ENCODE data around the gene KRTAP2-1. TPM values are rescaled to one million over a fixed set of nuclear protein-coding genes. Genes with fewer than 3 reads are reported as not detected.
A peak's percentile ranks its signal among the peaks of the same experiment; 100 is the strongest.

KRTAP2-1 gene
- total and polyA plus RNA-seq, 2 of the 13 experiments (the other 11 are each of a cell fraction or from before 2014, with no cell fraction given), result not detected

DNA sequence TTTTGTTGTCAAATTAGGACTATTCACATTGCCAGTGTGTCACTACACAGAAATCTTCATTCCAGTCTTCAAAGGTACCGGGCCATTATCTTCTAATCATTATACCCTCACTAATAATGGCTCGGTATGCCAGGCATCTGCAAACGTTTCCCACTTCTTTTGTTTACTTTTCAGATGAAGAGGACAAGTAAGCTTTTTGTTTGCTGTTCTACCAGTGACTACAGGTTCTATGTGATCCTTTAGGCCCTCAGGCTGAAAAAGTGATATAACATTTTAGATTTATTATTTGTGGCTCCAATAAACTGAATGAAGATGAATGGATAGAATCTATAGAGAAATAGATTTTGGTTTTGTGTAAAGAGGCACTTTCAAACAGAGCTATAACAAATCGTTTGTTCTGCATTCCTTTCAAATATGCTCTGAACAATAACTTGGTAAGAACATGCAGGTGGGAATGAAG, 37.8 kb downstream of the KRTAP2-1 start (continued):
- TF ChIP-seq GATAD2A (CRISPR knock-in tag; IDR thresholded peaks at IDR 0.05) (peak; percentile 93), STAG1 (CRISPR knock-in tag; IDR thresholded peaks at IDR 0.05) (no peak), ELF4 (CRISPR knock-in tag; IDR thresholded peaks at IDR 0.05; ENCODE audit: borderline replicate concordance) (no peak), ZNF543 (CRISPR knock-in tag; IDR thresholded peaks at IDR 0.05) (no peak), KLF11 (CRISPR knock-in tag; IDR thresholded peaks at IDR 0.05) (no peak), ZNF207 (IDR thresholded peaks at IDR 0.05; ENCODE audit: borderline replicate concordance) (no peak), ZNF790 (CRISPR knock-in tag; IDR thresholded peaks at IDR 0.05; ENCODE audit: borderline replicate concordance) (no peak), ZNF235 (CRISPR knock-in tag; IDR thresholded peaks at IDR 0.05; ENCODE audit: borderline replicate concordance) (no peak), FOSL1 (CRISPR knock-in tag; IDR thresholded peaks at IDR 0.05; ENCODE audit: borderline replicate concordance) (peak; percentile 37; the same call in 1 of the 2 replicates), SRY (CRISPR knock-in tag; IDR thresholded peaks at IDR 0.05) (no peak), ETV6 (CRISPR knock-in tag; conservative IDR thresholded peaks at IDR 0.05) (no peak), ZNF691 (CRISPR knock-in tag; IDR thresholded peaks at IDR 0.05; ENCODE audit: borderline replicate concordance, low read depth) (no peak), HMG20A (CRISPR knock-in tag; IDR thresholded peaks at IDR 0.05; ENCODE audit: borderline replicate concordance) (peak; percentile 96; the same call in 1 of the 2 replicates), PPARG (CRISPR knock-in tag; conservative IDR thresholded peaks at IDR 0.05) (peak; percentile 82), KLF12 (CRISPR knock-in tag; IDR thresholded peaks at IDR 0.05; ENCODE audit: borderline replicate concordance) (no peak), ZFP1 (CRISPR knock-in tag; IDR thresholded peaks at IDR 0.05) (no peak), ZBTB3 (CRISPR knock-in tag; IDR thresholded peaks at IDR 0.05; ENCODE audit: borderline replicate concordance, low read depth) (no peak), ELF3 (CRISPR knock-in tag; IDR thresholded peaks at IDR 0.05) (peak; percentile 75), PHF8 (CRISPR knock-in tag; IDR thresholded peaks at IDR 0.05) (no peak), MAF1 (CRISPR knock-in tag; IDR thresholded peaks at IDR 0.05; ENCODE audit: borderline replicate concordance) (no peak), JARID2 (CRISPR knock-in tag; IDR thresholded peaks at IDR 0.05; ENCODE audit: insufficient replicate concordance) (no peak), ZNF24 (IDR thresholded peaks at IDR 0.05) (no peak), ZNF503 (CRISPR knock-in tag; IDR thresholded peaks at IDR 0.05) (peak; percentile 97), ERF (CRISPR knock-in tag; IDR thresholded peaks at IDR 0.05) (peak; percentile 69), JUND (CRISPR knock-in tag; IDR thresholded peaks at IDR 0.05) (no peak), HHEX (CRISPR knock-in tag; IDR thresholded peaks at IDR 0.05) (peak; percentile 91), ZNF333 (CRISPR knock-in tag; IDR thresholded peaks at IDR 0.05; ENCODE audit: borderline replicate concordance) (no peak), NBN (conservative IDR thresholded peaks at IDR 0.05) (no peak), ZNF282 (IDR thresholded peaks at IDR 0.05; ENCODE audit: partially characterized antibody) (no peak), ZNF788 (CRISPR knock-in tag; IDR thresholded peaks at IDR 0.05; ENCODE audit: borderline replicate concordance) (no peak)
- TF ChIP-seq, protein P1, sequence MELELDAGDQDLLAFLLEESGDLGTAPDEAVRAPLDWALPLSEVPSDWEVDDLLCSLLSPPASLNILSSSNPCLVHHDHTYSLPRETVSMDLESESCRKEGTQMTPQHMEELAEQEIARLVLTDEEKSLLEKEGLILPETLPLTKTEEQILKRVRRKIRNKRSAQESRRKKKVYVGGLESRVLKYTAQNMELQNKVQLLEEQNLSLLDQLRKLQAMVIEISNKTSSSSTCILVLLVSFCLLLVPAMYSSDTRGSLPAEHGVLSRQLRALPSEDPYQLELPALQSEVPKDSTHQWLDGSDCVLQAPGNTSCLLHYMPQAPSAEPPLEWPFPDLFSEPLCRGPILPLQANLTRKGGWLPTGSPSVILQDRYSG (CRISPR knock-in tag; IDR thresholded peaks at IDR 0.05), result no peak
- TF ChIP-seq, protein P2, sequence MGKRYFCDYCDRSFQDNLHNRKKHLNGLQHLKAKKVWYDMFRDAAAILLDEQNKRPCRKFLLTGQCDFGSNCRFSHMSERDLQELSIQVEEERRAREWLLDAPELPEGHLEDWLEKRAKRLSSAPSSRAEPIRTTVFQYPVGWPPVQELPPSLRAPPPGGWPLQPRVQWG (CRISPR knock-in tag; IDR thresholded peaks at IDR 0.05; ENCODE audit: borderline replicate concordance, low read depth), result no peak

Data from HepG2 (cell line).